Gastrocnemius medialis (tissue), 4 donors: ENCODE results near the gene RALGPS2. TPM values are rescaled to one million over a fixed set of nuclear protein-coding genes. Genes with fewer than 3 reads are reported as not detected.

Source experiments
- ATAC-seq, 2 donors: fragments of 150-250 bp; one replicate each; pipeline ENCODE4 v1.9.1; 2016
- DNase-seq, 2 donors: peaks; one replicate each; pipeline ENCODE4 v3.0.0-alpha.2; 2019
- H3K27ac ChIP-seq, 4 donors: fragments of 200-600 bp; sonication (generic); 1 replicate in 1 of 4; 2 replicates in 3 of 4; pipeline ENCODE4 v1.5.1; 2016 to 2018; ENCODE audit warnings: mild to moderate bottlenecking in 2 of 4, moderate library complexity in 1 of 4
- H3K27me3 ChIP-seq, 3 donors: fragments of 200-600 bp; sonication (generic) in 2 of 3; 1 replicate in 1 of 3; 2 replicates in 2 of 3; pipeline versions ENCODE4 v1.5.1 to v1.6.0; 2016 to 2019; ENCODE audit warnings: mild to moderate bottlenecking in 1 of 3, moderate library complexity in 1 of 3
- H3K36me3 ChIP-seq, 2 donors: fragments of 200-600 bp; sonication (generic) in 1 of 2; one replicate each; pipeline ENCODE4 v1.5.1; 2017 to 2018
- H3K4me1 ChIP-seq, 2 donors: fragments of 200-600 bp; sonication (generic) in 1 of 2; one replicate each; pipeline ENCODE4 v1.5.1; 2016 to 2017; ENCODE audit warnings: mild to moderate bottlenecking in 2 of 2
- H3K4me3 ChIP-seq, 4 donors: fragments of 200-600 bp; sonication (generic) in 3 of 4; 1 replicate in 1 of 4; 2 replicates in 3 of 4; pipeline ENCODE4 v1.5.1; 2016 to 2019; ENCODE audit warnings: mild to moderate bottlenecking in 2 of 4
- H3K9me3 ChIP-seq, 3 donors: fragments of 200-600 bp; sonication (generic) in 2 of 3; 1 replicate in 1 of 3; 2 replicates in 2 of 3; pipeline ENCODE4 v1.5.1; 2016 to 2019
- CTCF ChIP-seq, 5 experiments: fragments of 450-650 bp in 3 of 5; fragments of 200-600 bp in 2 of 5; sonication (generic) in 2 of 5; IDR thresholded peaks in 4 of 5; conservative IDR thresholded peaks in 1 of 5; 1 replicate in 4 of 5; 2 replicates in 1 of 5; pipeline ENCODE4 v1.5.1; 2016 to 2019; ENCODE audit warnings: antibody characterized with exemption in 5 of 5, mild to moderate bottlenecking in 3 of 5, moderate library complexity in 3 of 5
- POLR2A ChIP-seq, 2 donors: fragments of 450-650 bp; IDR thresholded peaks; one replicate each; pipeline ENCODE4 v1.6.1; 2017; ENCODE audit warnings: antibody characterized with exemption in 2 of 2, mild to moderate bottlenecking in 2 of 2, moderate library complexity in 2 of 2
- in situ Hi-C, 4 donors: fragments of 200-750 bp; cut with MboI; loops; one replicate each; pipeline versions ENCODE4 v1.15.0 to v1.8.0; 2017; ENCODE audit warnings: low sequenced_read_pairs in 4 of 4
- intact Hi-C: fragments of 100-400 bp; cut with DNase I; formaldehyde crosslinking; loops from one replicate; pipeline ENCODE4 v1.15.1; 2023; ENCODE audit warnings: low total_unique reads
- total RNA-seq, 4 donors: library from RNA; depleted of rRNA; stranded (reverse); fragments of >200 nt; gene quantifications; one replicate each; pipeline versions ENCODE4 v1.1.0 to v1.2.3, GENCODE V29; 2016

RALGPS2 gene
- total RNA-seq, 4 donors from 2014 or later, result 1.1 to 6.5 (median 2.5) TPM

GRCh38 chr1:178689769-178690168, 35.3 kb upstream of the RALGPS2 start:
- Histone ChIP-seq H3K27ac (no peak overlapping the region), H3K27me3 (no peaks in the 10 kb centered on the region), H3K36me3 (no peaks in the 10 kb centered on the region), H3K9me3 (no peaks in the 10 kb centered on the region), H3K4me1 (no peaks in the 10 kb centered on the region), H3K4me3 (no peak overlapping the region)
- ATAC-seq, result no peak
- no peak for DNase-seq
- TF ChIP-seq POLR2A (IDR thresholded peaks at IDR 0.05) (no peak), CTCF (IDR thresholded peaks at IDR 0.05 in 4 of 5, conservative IDR thresholded peaks at IDR 0.05 in 1 of 5) (no peak)
- intact Hi-C loops (no loop called here), in situ Hi-C loops (no loop called here)

- no peaks in the 10 kb centered on the region for H3K9me3 ChIP-seq
- H3K4me1 ChIP-seq, result no peaks in the 10 kb centered on the region
- intact Hi-C loops, result no loop called here
- no peaks in the 10 kb centered on the region for H3K36me3 ChIP-seq
- no peak overlapping the region for H3K27ac ChIP-seq
- TF ChIP-seq POLR2A (IDR thresholded peaks at IDR 0.05), result no peak
- TF ChIP-seq CTCF (IDR thresholded peaks at IDR 0.05 in 4 of 5, conservative IDR thresholded peaks at IDR 0.05 in 1 of 5), result no peak
- H3K4me3 ChIP-seq, result no peak overlapping the region
- in situ Hi-C loops, result no loop called here
- no peaks in the 10 kb centered on the region for H3K27me3 ChIP-seq
- DNase-seq (no peak), ATAC-seq (no peak)
Observed at GRCh38 chr1:178690496-178690895, 34.5 kb upstream of the RALGPS2 start.

GRCh38 chr1:178692564-178693327, 32.3 kb upstream of the RALGPS2 start:
- no peak for TF ChIP-seq POLR2A (IDR thresholded peaks at IDR 0.05)
- no peak for TF ChIP-seq CTCF (IDR thresholded peaks at IDR 0.05 in 4 of 5, conservative IDR thresholded peaks at IDR 0.05 in 1 of 5)
- Histone ChIP-seq H3K4me1 (no peaks in the 10 kb centered on the region), H3K4me3 (no peak overlapping the region), H3K36me3 (no peaks in the 10 kb centered on the region), H3K27me3 (no peaks in the 10 kb centered on the region), H3K27ac (no peak overlapping the region), H3K9me3 (no peaks in the 10 kb centered on the region)
- ATAC-seq (no peak), DNase-seq (no peak)
- in situ Hi-C loops, result no loop called here
- intact Hi-C loops, result no loop called here

GRCh38 chr1:178693366-178693765, 31.7 kb upstream of the RALGPS2 start:
- no peak for TF ChIP-seq POLR2A (IDR thresholded peaks at IDR 0.05)
- intact Hi-C loops (no loop called here), in situ Hi-C loops (no loop called here)
- no peaks in the 10 kb centered on the region for H3K4me1 ChIP-seq
- ATAC-seq, result no peak
- H3K27me3 ChIP-seq, result no peaks in the 10 kb centered on the region
- no peaks in the 10 kb centered on the region for H3K9me3 ChIP-seq
- DNase-seq, result no peak
- H3K36me3 ChIP-seq, result no peaks in the 10 kb centered on the region
- H3K27ac ChIP-seq, result no peak overlapping the region
- H3K4me3 ChIP-seq, result no peak overlapping the region

GRCh38 chr1:178694923-178695525, 30.0 kb upstream of the RALGPS2 start:
- Histone ChIP-seq H3K9me3 (no peaks in the 10 kb centered on the region), H3K4me1 (no peaks in the 10 kb centered on the region), H3K27ac (no peak overlapping the region), H3K27me3 (no peaks in the 10 kb centered on the region), H3K36me3 (no peaks in the 10 kb centered on the region), H3K4me3 (no peak overlapping the region)
- in situ Hi-C loops, result no loop called here
- intact Hi-C loops, result no loop called here
- TF ChIP-seq CTCF (IDR thresholded peaks at IDR 0.05 in 4 of 5, conservative IDR thresholded peaks at IDR 0.05 in 1 of 5) (no peak), POLR2A (IDR thresholded peaks at IDR 0.05) (no peak)
- ATAC-seq (no peak), DNase-seq (no peak)
